NCI-H2227 (cell line): ENCODE measurements around the gene PNPLA7.
A peak's percentile ranks its signal among the peaks of the same experiment; 100 is the strongest.
"Not testable (repeated sequence)": the region's sequence is repeated elsewhere in the genome, so short reads cannot be mapped to it uniquely, and the experiment has no call there.

ENCODE experiments used
- DNase-seq: peaks from one replicate; lab custom pipeline; 2025; ENCODE audit not compliant: unreplicated experiment; lab: John Stamatoyannopoulos, UW

Gene PNPLA7

DNA sequence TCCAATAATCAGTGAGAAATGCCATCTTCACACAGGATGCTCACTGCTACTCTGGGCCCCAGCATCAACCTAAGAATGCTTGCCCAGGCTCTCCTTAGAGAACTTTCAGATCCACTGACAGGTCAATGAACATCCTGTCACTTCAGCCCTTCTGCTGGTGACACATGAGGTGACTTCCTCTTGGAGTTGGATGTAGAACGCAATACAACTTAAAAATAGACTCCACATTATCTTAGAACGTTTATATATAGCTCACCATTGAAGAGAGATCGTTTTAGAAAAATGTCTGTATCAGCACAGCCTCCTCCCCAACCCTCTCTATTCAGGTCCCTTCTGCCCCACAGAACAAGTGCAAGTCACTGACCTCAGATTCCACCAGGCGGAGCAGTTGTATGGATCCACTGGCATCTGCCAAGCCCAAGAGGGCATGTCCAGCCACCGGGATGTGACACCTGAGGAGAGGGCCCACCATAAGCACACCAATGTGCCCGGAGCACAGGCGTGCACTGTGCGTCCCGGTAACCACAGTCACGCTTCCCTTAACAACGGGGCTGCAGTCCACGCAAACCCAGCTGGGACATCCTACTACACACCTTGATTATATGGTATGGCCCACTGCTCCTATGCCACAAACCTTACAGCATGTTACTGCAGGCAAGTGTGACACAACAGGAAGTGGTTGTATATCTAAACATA, 25.7 kb upstream of the PNPLA7 start:
- no peak for DNase-seq

- no peak for DNase-seq
Observed at GRCh38 chr9:137575364-137575715, 25.1 kb upstream of the PNPLA7 start.

DNA sequence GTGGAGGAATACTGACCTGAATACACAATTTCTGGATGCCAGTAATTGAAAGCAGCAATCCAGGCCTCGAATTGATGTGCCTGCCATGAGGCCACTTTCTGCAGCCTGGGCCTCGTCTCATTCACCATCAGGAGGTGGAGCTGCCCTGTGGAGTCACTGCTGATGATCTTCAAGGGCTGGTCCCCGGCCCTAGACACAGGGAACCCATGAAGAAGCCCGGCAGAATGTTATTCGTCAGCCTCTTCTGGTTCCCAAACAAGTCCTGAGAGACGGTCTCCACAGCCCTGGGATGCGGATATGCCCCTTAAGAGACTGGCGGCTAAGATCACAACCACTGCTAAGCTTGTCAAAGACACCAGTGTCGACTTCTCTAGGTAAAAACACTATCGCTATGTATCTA, 24.0 kb upstream of the PNPLA7 start:
- DNase-seq: no peak

- DNase-seq: no peak
Observed at GRCh38 chr9:137570566-137570965, 20.4 kb upstream of the PNPLA7 start.

DNA sequence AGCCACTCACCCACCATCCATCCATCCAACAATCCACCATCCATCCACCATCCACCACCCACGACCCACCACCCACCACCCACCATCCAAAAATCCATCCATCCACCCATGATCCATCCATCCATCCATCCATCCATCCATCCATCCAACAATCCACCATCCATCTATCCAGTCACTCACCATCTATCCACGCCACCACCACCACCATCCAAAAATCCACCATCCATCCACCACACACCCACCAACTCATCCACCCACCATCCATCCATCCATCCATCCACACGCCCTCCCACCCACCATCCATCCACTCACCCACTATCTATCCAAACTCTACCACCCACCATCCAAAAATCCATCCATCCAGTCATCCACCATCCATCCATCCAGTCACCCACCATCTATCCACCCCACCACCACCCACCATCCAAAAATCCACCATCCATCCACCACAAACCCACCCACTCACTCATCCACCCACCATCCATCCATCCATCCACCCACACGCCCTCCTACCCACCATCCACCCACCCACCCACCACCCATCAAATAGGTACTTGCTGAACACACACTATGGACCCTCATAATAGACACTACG, 19.5 kb upstream of the PNPLA7 start:
- no peak for DNase-seq

DNA sequence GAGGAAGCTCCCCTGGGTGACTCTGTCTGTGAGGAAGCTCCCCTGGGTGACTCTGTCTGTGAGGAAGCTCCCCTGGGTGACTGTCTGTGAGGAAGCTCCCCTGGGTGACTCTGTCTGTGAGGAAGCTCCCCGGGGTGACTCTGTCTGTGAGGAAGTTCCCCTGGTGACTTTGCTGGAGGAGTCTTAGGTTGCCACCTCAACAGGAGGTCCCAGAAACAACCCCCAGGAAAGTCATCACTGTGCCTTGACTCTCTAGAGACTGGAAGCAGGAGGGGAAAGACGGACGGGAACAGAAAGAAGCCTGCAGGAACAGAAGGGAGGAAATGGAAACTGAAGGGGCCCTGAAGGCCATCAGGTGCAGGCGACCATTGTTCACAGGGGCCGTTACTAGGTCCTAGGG, 18.2 kb upstream of the PNPLA7 start:
- DNase-seq: not testable (repeated sequence)

DNA sequence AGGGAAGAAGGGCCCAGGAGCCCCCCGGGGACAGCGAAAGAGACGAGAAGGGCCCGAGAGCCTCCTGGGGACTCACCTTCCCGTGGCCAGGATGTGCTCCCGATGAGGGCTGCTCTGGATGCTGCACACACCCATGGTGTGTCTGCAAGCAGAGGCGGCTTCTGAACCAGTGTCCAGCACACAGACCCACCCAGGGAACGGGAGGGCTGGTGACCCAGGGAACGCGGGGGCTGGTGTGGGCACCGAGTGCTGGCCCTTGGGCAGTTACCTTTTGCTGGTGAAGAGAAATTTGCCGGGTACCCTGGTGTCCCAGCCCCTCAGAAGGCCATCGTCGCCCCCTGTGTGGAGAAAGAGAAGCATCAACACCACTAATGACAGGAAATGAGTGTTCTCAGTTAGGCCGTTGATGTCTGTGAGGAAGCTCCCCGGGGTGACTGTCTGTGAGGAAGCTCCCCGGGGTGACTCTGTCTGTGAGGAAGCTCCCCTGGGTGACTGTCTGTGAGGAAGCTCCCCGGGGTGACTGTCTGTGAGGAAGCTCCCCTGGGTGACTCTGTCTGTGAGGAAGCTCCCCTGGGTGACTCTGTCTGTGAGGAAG, 14.7 kb upstream of the PNPLA7 start:
- DNase-seq: no peak

DNA sequence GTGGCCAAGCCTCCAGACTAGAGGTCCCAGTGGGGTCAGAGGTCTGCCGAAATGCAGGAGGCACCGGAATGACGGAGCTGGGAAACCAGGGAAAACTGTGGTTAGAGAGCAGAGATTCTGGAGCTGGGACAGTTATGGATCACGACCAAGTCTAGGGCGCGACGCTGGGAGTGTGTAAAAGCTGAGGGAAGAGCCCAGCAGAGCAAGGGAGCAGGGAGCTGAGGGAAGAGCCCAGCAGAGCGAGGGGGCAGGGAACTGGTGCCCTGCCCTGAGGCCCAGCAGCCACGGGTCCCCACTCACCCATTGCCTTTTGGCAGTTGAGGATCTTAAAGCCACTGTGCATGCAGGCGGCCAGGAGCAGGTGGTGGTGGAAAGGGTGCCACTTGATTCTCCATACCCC, 13.9 kb upstream of the PNPLA7 start:
- DNase-seq: no peak

GRCh38 chr9:137558127-137558526, 7.9 kb upstream of the PNPLA7 start:
- no peak for DNase-seq

- no peak for DNase-seq
Observed at GRCh38 chr9:137556069-137556838, 6.1 kb upstream of the PNPLA7 start.

DNA sequence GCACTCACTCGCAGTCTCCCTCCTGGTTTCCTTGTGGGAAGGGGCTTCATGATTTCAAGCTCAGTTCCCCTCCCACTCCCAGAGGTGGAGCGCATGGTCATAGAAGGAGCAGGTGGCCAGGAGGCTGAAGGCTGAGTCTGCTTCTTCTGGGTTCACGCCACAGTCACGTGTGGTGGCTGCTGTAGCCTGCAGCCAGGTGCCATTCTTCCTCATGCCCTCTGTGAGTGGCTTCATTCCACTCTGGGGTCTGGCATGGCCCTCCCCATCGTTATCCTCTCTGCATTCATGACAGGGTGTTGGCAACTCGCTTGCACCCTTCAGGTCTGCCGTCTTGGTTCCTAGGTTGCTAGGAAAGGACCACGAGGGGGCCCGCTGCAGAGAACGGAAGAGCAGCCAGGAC, 5.0 kb upstream of the PNPLA7 start:
- no peak for DNase-seq

GRCh38 chr9:137554349-137554748, 4.1 kb upstream of the PNPLA7 start:
- no peak for DNase-seq

DNA sequence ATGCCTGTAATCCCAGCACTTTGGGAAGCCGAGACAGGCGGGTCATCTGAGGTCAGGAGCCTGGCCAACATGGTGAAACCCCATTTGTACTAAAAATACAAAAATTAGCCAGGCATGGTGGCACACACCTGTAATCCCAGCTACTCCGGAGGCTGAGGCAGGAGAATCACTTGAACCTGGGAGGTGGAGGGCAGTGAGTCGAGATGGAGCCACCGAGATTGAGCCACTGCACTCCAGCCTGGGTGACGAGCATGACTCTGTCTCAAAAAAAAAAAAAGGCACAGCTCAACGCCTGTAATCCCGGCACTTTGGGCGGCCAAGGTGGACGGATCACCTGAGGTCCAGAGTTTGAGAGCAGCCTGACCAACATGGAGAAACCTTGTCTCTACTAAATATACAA, 3.5 kb upstream of the PNPLA7 start:
- DNase-seq: not testable (repeated sequence)

DNA sequence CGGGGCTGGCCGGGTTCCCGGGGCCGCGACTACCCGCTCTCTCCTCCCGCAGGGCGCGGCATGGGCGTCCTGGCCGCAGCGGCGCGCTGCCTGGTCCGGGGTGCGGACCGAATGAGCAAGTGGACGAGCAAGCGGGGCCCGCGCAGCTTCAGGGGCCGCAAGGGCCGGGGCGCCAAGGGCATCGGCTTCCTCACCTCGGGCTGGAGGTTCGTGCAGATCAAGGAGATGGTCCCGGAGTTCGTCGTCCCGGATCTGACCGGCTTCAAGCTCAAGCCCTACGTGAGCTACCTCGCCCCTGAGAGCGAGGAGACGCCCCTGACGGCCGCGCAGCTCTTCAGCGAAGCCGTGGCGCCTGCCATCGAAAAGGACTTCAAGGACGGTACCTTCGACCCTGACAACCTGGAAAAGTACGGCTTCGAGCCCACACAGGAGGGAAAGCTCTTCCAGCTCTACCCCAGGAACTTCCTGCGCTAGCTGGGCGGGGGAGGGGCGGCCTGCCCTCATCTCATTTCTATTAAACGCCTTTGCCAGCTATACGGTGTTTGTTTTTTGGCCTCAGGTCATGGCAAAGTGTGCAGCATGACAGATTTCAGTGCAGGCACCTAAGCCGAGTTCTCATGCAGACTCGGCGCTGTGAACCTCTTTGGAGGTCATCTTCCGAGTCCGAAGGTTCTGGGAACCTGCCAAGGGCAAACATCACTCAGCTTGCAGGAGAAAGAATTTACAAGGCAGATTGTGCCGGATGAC, 2.0 kb upstream of the PNPLA7 start:
- no peak for DNase-seq

DNA sequence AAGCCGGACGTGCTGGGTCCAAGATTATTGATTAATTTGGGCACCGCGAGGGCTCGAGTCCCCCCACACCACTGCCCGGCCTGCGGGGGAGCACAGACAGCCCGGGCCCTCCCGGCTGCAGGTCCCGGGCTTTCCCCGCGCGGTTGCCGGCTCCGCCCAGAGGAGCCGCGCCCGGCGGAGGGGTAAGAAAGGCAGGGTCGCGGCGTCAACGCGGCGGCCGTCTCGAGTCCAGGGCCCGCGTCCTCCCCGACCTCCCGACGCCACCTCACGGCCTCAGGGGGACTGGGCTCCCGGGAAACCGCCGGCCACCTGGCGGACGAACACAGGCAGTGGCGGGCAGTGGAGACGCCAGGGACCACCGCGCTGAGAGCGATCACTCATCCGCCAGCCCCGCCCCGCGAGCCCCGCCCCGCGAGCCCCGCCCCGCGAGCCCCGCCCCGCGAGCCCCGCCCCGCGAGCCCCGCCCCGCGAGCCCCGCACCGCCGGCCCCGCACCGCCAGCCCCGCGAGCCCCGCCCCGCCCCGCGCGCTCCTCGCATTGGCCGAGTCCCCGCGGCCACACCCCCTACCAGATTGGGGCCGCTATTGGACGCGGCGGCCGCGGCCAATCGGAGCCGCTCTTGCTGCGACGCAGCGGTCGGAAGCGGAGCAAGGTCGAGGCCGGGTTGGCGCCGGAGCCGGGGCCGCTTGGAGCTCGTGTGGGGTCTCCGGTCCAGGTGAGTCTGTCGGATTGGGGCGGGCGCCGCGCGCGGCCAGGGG, 1.2 kb upstream of the PNPLA7 start, which contains the start of gene MRPL41:
Gene MRPL41 (plus strand): TSS at position 616 of the 758 bp plus-strand sequence. CDS start 203 bp downstream, outside the sequence.
- peak; percentile 87 for DNase-seq

DNA sequence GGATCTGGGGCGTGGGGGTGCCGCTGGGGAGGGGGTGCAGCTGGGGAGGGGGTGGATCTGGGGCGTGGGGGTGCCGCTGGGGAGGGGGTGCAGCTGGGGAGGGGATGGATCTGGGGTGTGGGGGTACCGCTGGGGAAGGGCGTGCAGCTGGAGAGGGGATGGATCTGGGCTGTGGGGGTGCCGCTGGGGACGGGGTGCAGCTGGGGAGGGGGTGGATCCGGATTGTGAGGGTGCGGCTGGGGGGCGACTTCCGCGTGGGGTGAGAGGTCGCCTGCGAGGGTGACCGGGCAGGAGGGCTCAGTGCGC, 709 bp upstream of the PNPLA7 start:
- DNase-seq: not testable (repeated sequence)

DNA sequence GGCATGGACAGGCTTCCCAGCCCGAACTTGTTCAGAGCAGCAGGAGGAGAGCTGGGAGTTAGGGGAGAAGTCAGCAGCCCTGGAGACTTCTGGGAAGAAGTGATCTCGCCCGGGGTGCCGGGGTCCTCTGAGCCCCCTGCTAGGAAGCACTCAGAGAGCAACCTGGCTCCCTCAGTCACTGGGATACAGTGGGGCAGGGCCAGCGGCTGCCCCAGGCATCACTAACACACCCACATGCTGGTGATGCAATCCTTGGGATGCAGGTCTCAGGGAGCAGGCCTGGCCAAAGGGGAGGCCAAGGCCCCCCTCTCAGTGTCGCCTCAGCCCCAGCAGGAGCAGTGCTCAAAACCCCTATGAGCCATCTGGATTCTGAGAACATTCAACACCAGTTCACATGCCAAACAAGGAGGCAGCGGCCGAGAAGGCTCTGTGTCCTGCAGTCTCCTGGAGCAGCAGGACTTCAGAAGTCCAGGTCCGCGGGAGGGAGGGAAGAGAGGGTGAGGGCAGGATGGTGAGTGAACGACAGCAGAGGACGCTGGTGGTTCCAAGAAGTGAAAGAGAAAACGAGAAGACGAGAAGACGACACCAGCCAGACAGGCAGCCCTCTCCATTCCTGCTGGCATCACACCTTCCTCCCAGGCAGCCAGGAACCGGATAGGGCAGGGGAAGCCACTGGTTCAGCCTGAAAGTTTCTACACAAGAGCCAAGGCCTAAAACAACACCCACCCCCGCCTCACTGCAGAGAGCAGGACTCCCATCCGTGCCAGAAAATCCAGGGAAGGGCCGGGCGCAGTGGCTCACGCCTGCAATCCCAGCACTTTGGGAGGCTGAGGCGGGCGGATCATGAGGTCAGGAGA, 2.3 kb downstream of the PNPLA7 start:
- no peak for DNase-seq

DNA sequence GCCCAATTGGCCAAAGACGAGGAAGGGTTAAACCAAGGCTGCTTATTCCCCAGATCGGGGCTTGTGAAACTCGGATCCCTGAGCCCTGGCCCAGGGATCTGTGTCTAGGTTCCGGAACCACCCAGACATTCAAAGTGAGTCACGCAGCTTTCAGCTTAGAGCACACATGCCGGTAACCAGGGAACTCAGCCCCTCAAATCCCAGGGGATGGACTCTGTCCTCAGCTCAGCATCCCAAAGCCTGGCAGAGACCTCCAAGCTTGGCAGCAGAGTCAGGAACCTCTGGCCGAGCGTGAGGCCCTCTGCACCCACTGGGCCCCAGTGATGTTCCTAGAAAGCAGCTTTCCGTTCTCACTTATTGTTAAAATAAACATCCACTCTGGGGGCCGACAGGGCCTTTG, 5.1 kb downstream of the PNPLA7 start:
- DNase-seq: no peak

GRCh38 chr9:137544176-137544760, 5.9 kb downstream of the PNPLA7 start:
- no peak for DNase-seq
